GM06990 (cell line): ENCODE measurements around the gene SLC32A1.
A peak's percentile ranks its signal among the peaks of the same experiment; 100 is the strongest.

ENCODE experiments used
- DNase-seq: peaks from one replicate; pipeline ENCODE4 v3.0.0-alpha.2; 2011; ENCODE audit not compliant: insufficient read length; ENCODE audit errors: extremely low read depth
- H3K27me3 ChIP-seq: replicated peaks from 2 replicates; pipeline ENCODE4 v1.6.0; 2011; ENCODE audit warnings: low read length; ENCODE audit not compliant: control insufficient read depth, insufficient read depth
- H3K36me3 ChIP-seq: 2 replicates; pipeline ENCODE4 v1.5.1; 2011; ENCODE audit warnings: low read length; ENCODE audit not compliant: control insufficient read depth, insufficient read depth
- H3K4me3 ChIP-seq: replicated peaks from 2 replicates; pipeline ENCODE4 v1.5.1; 2011; ENCODE audit warnings: low read depth, mild to moderate bottlenecking, control low read depth, low read length
- TF ChIP-seq, protein P1 (sequence below): IDR thresholded peaks from 2 replicates; pipeline ENCODE4 v1.5.1; 2011; ENCODE audit warnings: low read length, control low read depth, mild to moderate bottlenecking, inconsistent platforms; ENCODE audit not compliant: insufficient read depth, poor library complexity, severe bottlenecking

SLC32A1 gene

GRCh38 chr20:38730167-38730988 is 6.1 kb downstream of the SLC32A1 start:
- H3K27me3 ChIP-seq, result peaks cover 12% of the 10 kb centered on the region
- H3K36me3 ChIP-seq, result no peaks in the 10 kb centered on the region
- DNase-seq, result peak; percentile 45
- TF ChIP-seq, protein P1, sequence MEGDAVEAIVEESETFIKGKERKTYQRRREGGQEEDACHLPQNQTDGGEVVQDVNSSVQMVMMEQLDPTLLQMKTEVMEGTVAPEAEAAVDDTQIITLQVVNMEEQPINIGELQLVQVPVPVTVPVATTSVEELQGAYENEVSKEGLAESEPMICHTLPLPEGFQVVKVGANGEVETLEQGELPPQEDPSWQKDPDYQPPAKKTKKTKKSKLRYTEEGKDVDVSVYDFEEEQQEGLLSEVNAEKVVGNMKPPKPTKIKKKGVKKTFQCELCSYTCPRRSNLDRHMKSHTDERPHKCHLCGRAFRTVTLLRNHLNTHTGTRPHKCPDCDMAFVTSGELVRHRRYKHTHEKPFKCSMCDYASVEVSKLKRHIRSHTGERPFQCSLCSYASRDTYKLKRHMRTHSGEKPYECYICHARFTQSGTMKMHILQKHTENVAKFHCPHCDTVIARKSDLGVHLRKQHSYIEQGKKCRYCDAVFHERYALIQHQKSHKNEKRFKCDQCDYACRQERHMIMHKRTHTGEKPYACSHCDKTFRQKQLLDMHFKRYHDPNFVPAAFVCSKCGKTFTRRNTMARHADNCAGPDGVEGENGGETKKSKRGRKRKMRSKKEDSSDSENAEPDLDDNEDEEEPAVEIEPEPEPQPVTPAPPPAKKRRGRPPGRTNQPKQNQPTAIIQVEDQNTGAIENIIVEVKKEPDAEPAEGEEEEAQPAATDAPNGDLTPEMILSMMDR, result no peak
- H3K4me3 ChIP-seq, result no peak overlapping the region

DNA sequence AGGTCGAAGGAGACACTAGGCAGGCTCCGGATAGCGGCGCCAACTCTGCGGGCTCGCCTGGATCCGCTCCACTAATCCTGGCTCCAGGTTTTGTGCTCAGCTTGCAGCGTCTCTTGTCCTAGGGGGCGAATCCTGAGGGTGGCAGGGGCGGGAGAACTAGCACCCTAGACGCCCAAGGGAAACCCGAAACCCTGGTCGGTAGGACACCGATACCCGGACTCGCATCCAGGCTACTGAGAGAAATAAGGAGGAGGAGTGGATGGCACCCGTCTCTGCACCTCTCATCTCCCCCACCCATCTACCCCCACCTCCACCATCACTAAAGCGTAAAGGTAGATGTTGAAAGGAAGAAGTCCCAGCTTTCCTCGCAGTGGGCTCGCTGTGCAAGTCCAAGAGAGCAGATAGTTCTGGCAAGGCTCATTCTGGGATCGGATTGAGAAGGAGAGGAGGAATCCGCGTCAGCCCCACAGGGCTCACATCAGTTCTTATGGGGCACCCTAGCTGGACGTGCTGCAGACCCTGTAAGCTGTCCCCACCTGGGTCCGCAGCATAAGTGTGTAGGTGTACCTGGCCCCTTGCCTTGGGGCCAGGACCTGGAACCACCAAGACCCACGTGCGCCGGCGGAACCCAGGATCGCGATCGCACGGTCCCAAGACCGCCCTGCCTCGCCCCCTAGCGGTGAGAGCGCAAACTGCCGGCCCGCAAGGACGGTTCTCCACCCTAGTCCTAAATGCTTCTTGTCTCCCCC is 6.9 kb downstream of the SLC32A1 start:
- Histone ChIP-seq H3K27me3 (peaks cover 8% of the 10 kb centered on the region), H3K4me3 (peak overlapping the region; percentile 28; the same call in 1 of the 2 replicates), H3K36me3 (no peaks in the 10 kb centered on the region)
- TF ChIP-seq, protein P1, result peak; percentile 99
- peak; percentile 77 for DNase-seq

DNA sequence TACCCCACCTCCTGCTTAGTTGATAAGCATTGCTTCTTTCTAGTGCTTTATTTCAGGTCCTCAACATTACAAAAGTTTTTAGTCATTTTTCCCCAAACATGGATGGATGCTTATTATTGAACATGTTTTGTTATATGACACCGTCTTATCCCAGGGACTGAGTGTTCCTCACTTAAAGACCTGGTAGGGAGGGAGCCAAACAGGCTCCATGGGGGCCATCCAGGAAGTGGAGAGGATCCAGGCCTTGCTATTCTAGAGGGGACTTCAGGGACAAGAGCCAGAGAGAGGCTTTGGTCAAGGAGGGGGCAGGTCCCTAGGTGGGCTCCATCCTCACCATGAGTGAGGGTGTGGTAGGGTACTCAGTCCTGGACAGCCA is 7.4 kb downstream of the SLC32A1 start:
- H3K4me3 ChIP-seq, result no peak overlapping the region
- peaks cover 8% of the 10 kb centered on the region for H3K27me3 ChIP-seq
- H3K36me3 ChIP-seq, result no peaks in the 10 kb centered on the region
- TF ChIP-seq, protein P1, result no peak
- no peak for DNase-seq

DNA sequence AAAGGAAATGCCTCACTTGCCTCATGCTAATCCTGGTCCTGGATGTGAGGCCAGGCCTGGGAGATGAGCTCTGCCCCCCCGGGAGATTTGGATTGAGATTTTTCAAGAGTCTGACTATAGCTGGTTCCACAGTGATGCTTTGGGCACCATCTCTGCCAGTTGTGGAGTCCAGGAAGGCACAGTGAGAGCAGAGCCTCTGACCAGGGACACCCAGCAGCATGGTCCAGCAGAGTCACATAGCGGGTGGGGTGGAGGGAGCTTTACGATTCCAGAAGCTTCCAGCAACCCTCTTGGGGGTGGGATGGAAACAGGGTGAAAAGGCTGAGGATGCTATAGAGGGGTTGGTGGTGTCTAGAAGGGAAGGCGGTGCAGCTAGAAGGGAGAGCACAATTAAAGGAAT is 8.7 kb downstream of the SLC32A1 start:
- H3K27me3 ChIP-seq, result peaks cover 8% of the 10 kb centered on the region
- H3K36me3 ChIP-seq, result no peaks in the 10 kb centered on the region
- H3K4me3 ChIP-seq, result no peak overlapping the region
- no peak for DNase-seq
- TF ChIP-seq, protein P1, result no peak

GRCh38 chr20:38735172-38735571 is 10.9 kb downstream of the SLC32A1 start:
- H3K36me3 ChIP-seq, result no peaks in the 10 kb centered on the region
- H3K4me3 ChIP-seq, result no peak overlapping the region
- H3K27me3 ChIP-seq, result peaks cover 3% of the 10 kb centered on the region; the same call in 1 of the 2 replicates
- TF ChIP-seq, protein P1, result no peak
- DNase-seq, result no peak
